Measurements from ENCODE around the gene PPP1R14B. TPM values are rescaled to one million over a fixed set of nuclear protein-coding genes. Genes with fewer than 3 reads are reported as not detected.

Gene PPP1R14B
- total RNA-seq, 1 experiment from 2014 or later, result 435 TPM

GRCh38 chr11:64294774-64295173 lies 48.0 kb upstream of the PPP1R14B start:
- Histone ChIP-seq H3K36me3 (ENCODE audit: low read depth) (no peaks in the 10 kb centered on the region), H3K79me2 (ENCODE audit: low read depth) (no peaks in the 10 kb centered on the region), H3K4me2 (no peak overlapping the region), H3K9me3 (ENCODE audit: insufficient read depth, low read depth) (no peaks in the 10 kb centered on the region), H3K9me2 (ENCODE audit: insufficient read depth) (no peaks in the 10 kb centered on the region), H3K4me3 (no peak overlapping the region), H3K27me3 (ENCODE audit: insufficient read depth, low read depth) (no peaks in the 10 kb centered on the region), H2AFZ (no peak overlapping the region), H4K20me1 (ENCODE audit: insufficient read depth) (no peaks in the 10 kb centered on the region), H3F3A (ENCODE audit: insufficient read depth, low read depth) (no peaks in the 10 kb centered on the region; the same call in 1 of the 2 replicates), H3K4me1 (replicated peaks; ENCODE audit: insufficient read depth) (no peaks in the 10 kb centered on the region), H3K27ac (no peak overlapping the region)
- ChIA-PET CTCF (interaction anchor here (0.6 to 0.7 kb wide), 2 partner anchors 10 to 217 kb away, joined by 3 to 7 read pairs; no protein-coding TSS in a partner anchor), POLR2A (ENCODE audit: unreplicated experiment) (no interaction called here)
- no TSS peak for BruUV-seq (replicated peaks)
- peak in 1 of 2 experiments; percentile 11 for DNase-seq
- intact Hi-C loops (cut with micrococcal nuclease; ENCODE audit: unreplicated experiment), result no loop called here
- TF ChIP-seq EZH2 (IDR thresholded peaks at IDR 0.05; ENCODE audit: low read depth) (no peak), CTCF (conservative IDR thresholded peaks at IDR 0.05) (no peak)

- Histone ChIP-seq H3K79me2 (ENCODE audit: low read depth) (no peaks in the 10 kb centered on the region), H3K27ac (no peak overlapping the region), H3K4me1 (replicated peaks; ENCODE audit: insufficient read depth) (no peaks in the 10 kb centered on the region), H3K4me2 (no peak overlapping the region), H3K9me3 (ENCODE audit: insufficient read depth, low read depth) (no peaks in the 10 kb centered on the region), H3K36me3 (ENCODE audit: low read depth) (no peaks in the 10 kb centered on the region), H2AFZ (no peak overlapping the region), H3K4me3 (no peak overlapping the region), H3K27me3 (ENCODE audit: insufficient read depth, low read depth) (no peaks in the 10 kb centered on the region), H3F3A (ENCODE audit: insufficient read depth, low read depth) (no peaks in the 10 kb centered on the region; the same call in 1 of the 2 replicates), H4K20me1 (ENCODE audit: insufficient read depth) (no peaks in the 10 kb centered on the region), H3K9me2 (ENCODE audit: insufficient read depth) (no peaks in the 10 kb centered on the region)
- CTCF ChIA-PET, result interaction anchor here (0.8 to 1.1 kb wide), 2 partner anchors 16 to 21 kb away, joined by 4 to 5 read pairs; no protein-coding TSS in a partner anchor
- TF ChIP-seq CTCF (conservative IDR thresholded peaks at IDR 0.05), result no peak
- TF ChIP-seq EZH2 (IDR thresholded peaks at IDR 0.05; ENCODE audit: low read depth), result no peak
- no TSS peak for BruUV-seq (replicated peaks)
- POLR2A ChIA-PET (ENCODE audit: unreplicated experiment), result no interaction called here
- intact Hi-C loops (cut with micrococcal nuclease; ENCODE audit: unreplicated experiment), result no loop called here
- peak in 1 of 2 experiments; percentile 10 for DNase-seq
Observed at GRCh38 chr11:64292460-64293254, 45.9 kb upstream of the PPP1R14B start.

GRCh38 chr11:64291752-64292459 lies 45.2 kb upstream of the PPP1R14B start:
- TF ChIP-seq EZH2 (IDR thresholded peaks at IDR 0.05; ENCODE audit: low read depth) (no peak), CTCF (conservative IDR thresholded peaks at IDR 0.05) (no peak)
- no peaks in the 10 kb centered on the region for H3K27me3 ChIP-seq (ENCODE audit: insufficient read depth, low read depth)
- no peaks in the 10 kb centered on the region for H3K79me2 ChIP-seq (ENCODE audit: low read depth)
- POLR2A ChIA-PET (ENCODE audit: unreplicated experiment), result no interaction called here
- no TSS peak for BruUV-seq (replicated peaks)
- no peak overlapping the region for H3K4me3 ChIP-seq
- intact Hi-C loops (cut with micrococcal nuclease; ENCODE audit: unreplicated experiment), result no loop called here
- H3K9me2 ChIP-seq (ENCODE audit: insufficient read depth), result no peaks in the 10 kb centered on the region
- CTCF ChIA-PET, result no interaction called here
- H4K20me1 ChIP-seq (ENCODE audit: insufficient read depth), result no peaks in the 10 kb centered on the region
- no peak overlapping the region for H2AFZ ChIP-seq
- H3K36me3 ChIP-seq (ENCODE audit: low read depth), result no peaks in the 10 kb centered on the region
- H3K4me2 ChIP-seq, result no peak overlapping the region
- peaks cover 2% of the 10 kb centered on the region; the same call in 1 of the 2 replicates for H3K4me1 ChIP-seq (replicated peaks; ENCODE audit: insufficient read depth)
- no peaks in the 10 kb centered on the region for H3K9me3 ChIP-seq (ENCODE audit: insufficient read depth, low read depth)
- peak in 1 of 2 experiments; percentile 10 for DNase-seq
- H3K27ac ChIP-seq, result no peak overlapping the region
- H3F3A ChIP-seq (ENCODE audit: insufficient read depth, low read depth), result no peaks in the 10 kb centered on the region; the same call in 1 of the 2 replicates
